Activated T-helper 17 cell treated with anti-CD3 and anti-CD28 coated beads, Interleukin-2, amount 50 U/mL, for 72 hours (primary cell): ENCODE data around the gene DDX54. TPM values are rescaled to one million over a fixed set of nuclear protein-coding genes. Genes with fewer than 3 reads are reported as not detected.

ENCODE experiments used
- ATAC-seq: fragments of 150-1000 bp; cut with Tn5 transposase; replicated peaks from 2 replicates; pipeline ENCODE4 v1.10.0; 2021; ENCODE audit warnings: mild to moderate bottlenecking, moderate library complexity
- H3K27ac Mint-ChIP-seq: one replicate; pipeline ENCODE4 v1.8.0; 2022; ENCODE audit warnings: mixed read lengths
- H3K27me3 Mint-ChIP-seq: one replicate; pipeline ENCODE4 v1.8.0; 2022; ENCODE audit warnings: mixed read lengths
- H3K36me3 Mint-ChIP-seq: one replicate; pipeline ENCODE4 v1.8.0; 2022; ENCODE audit warnings: low read depth, mild to moderate bottlenecking, mixed read lengths
- H3K4me1 Mint-ChIP-seq: one replicate; pipeline ENCODE4 v1.8.0; 2022; ENCODE audit warnings: mixed read lengths
- H3K4me3 Mint-ChIP-seq: one replicate; pipeline ENCODE4 v1.8.0; 2022; ENCODE audit warnings: mild to moderate bottlenecking, mixed read lengths
- H3K9me3 Mint-ChIP-seq: one replicate; pipeline ENCODE4 v1.8.0; 2022; ENCODE audit warnings: mixed read lengths
- total RNA-seq, 2 donors: library from RNA; stranded (reverse); gene quantifications; one replicate each; pipeline ENCODE4 v1.2.3, GENCODE V29; 2022

DDX54 gene
- total RNA-seq, 2 donors from 2014 or later, result 47.4 to 86.9 TPM

GRCh38 chr12:113186033-113186365 lies 721 bp upstream of the DDX54 start:
- peaks cover 63% of the 10 kb centered on the region for H3K36me3 Mint-ChIP-seq
- peaks cover 15% of the 10 kb centered on the region for H3K4me1 Mint-ChIP-seq
- H3K27me3 Mint-ChIP-seq, result no peaks in the 10 kb centered on the region
- H3K27ac Mint-ChIP-seq, result peak overlapping the region; percentile 92
- H3K4me3 Mint-ChIP-seq, result peak overlapping the region; percentile 93
- H3K9me3 Mint-ChIP-seq, result no peaks in the 10 kb centered on the region
- ATAC-seq, result no peak

- no peaks in the 10 kb centered on the region for H3K27me3 Mint-ChIP-seq
- peak overlapping the region; percentile 92 for H3K27ac Mint-ChIP-seq
- ATAC-seq, result peak; percentile 91
- H3K9me3 Mint-ChIP-seq, result no peaks in the 10 kb centered on the region
- H3K4me1 Mint-ChIP-seq, result peaks cover 15% of the 10 kb centered on the region
- peaks cover 63% of the 10 kb centered on the region for H3K36me3 Mint-ChIP-seq
- H3K4me3 Mint-ChIP-seq, result peak overlapping the region; percentile 93
Observed at GRCh38 chr12:113184900-113185179, 438 bp downstream of the DDX54 start.

- Mint-ChIP-seq H3K4me1 (peaks cover 15% of the 10 kb centered on the region), H3K4me3 (peak overlapping the region; percentile 93), H3K9me3 (no peaks in the 10 kb centered on the region), H3K27me3 (no peaks in the 10 kb centered on the region), H3K27ac (peak overlapping the region; percentile 92), H3K36me3 (peaks cover 65% of the 10 kb centered on the region)
- peak; percentile 72 for ATAC-seq
Observed at GRCh38 chr12:113184098-113184899, 979 bp downstream of the DDX54 start.

- Mint-ChIP-seq H3K36me3 (peaks cover 66% of the 10 kb centered on the region), H3K27me3 (no peaks in the 10 kb centered on the region), H3K4me1 (peaks cover 15% of the 10 kb centered on the region), H3K27ac (peak overlapping the region; percentile 92), H3K9me3 (no peaks in the 10 kb centered on the region), H3K4me3 (peak overlapping the region; percentile 93)
- ATAC-seq, result no peak
Observed at GRCh38 chr12:113183030-113183589, 2.2 kb downstream of the DDX54 start.

- ATAC-seq, result no peak
- H3K4me1 Mint-ChIP-seq, result peaks cover 12% of the 10 kb centered on the region
- peaks cover 70% of the 10 kb centered on the region for H3K36me3 Mint-ChIP-seq
- no peaks in the 10 kb centered on the region for H3K9me3 Mint-ChIP-seq
- no peak overlapping the region for H3K27ac Mint-ChIP-seq
- H3K27me3 Mint-ChIP-seq, result no peaks in the 10 kb centered on the region
- no peak overlapping the region for H3K4me3 Mint-ChIP-seq
Observed at GRCh38 chr12:113181975-113182374, 3.3 kb downstream of the DDX54 start.

GRCh38 chr12:113180333-113180732 lies 4.9 kb downstream of the DDX54 start:
- Mint-ChIP-seq H3K36me3 (peaks cover 85% of the 10 kb centered on the region), H3K27me3 (no peaks in the 10 kb centered on the region), H3K4me1 (peaks cover 4% of the 10 kb centered on the region), H3K9me3 (no peaks in the 10 kb centered on the region), H3K4me3 (no peak overlapping the region), H3K27ac (peak overlapping the region; percentile 17)
- no peak for ATAC-seq

- no peaks in the 10 kb centered on the region for H3K9me3 Mint-ChIP-seq
- H3K27me3 Mint-ChIP-seq, result no peaks in the 10 kb centered on the region
- peaks cover 4% of the 10 kb centered on the region for H3K4me1 Mint-ChIP-seq
- ATAC-seq, result no peak
- peaks cover 98% of the 10 kb centered on the region for H3K36me3 Mint-ChIP-seq
- H3K4me3 Mint-ChIP-seq, result no peak overlapping the region
- H3K27ac Mint-ChIP-seq, result no peak overlapping the region
Observed at GRCh38 chr12:113179023-113179422, 6.3 kb downstream of the DDX54 start.

- no peak overlapping the region for H3K4me3 Mint-ChIP-seq
- peaks cover 100% of the 10 kb centered on the region for H3K36me3 Mint-ChIP-seq
- H3K4me1 Mint-ChIP-seq, result no peaks in the 10 kb centered on the region
- no peaks in the 10 kb centered on the region for H3K9me3 Mint-ChIP-seq
- H3K27ac Mint-ChIP-seq, result no peak overlapping the region
- H3K27me3 Mint-ChIP-seq, result no peaks in the 10 kb centered on the region
- peak; percentile 81 for ATAC-seq
Observed at GRCh38 chr12:113174461-113175384, 10.6 kb downstream of the DDX54 start.

- Mint-ChIP-seq H3K4me1 (no peaks in the 10 kb centered on the region), H3K9me3 (no peaks in the 10 kb centered on the region), H3K27me3 (no peaks in the 10 kb centered on the region), H3K36me3 (peaks cover 100% of the 10 kb centered on the region), H3K27ac (no peak overlapping the region), H3K4me3 (no peak overlapping the region)
- no peak for ATAC-seq
Observed at GRCh38 chr12:113173081-113173698, 12.1 kb downstream of the DDX54 start.

GRCh38 chr12:113172185-113172584 lies 13.1 kb downstream of the DDX54 start:
- H3K9me3 Mint-ChIP-seq, result no peaks in the 10 kb centered on the region
- no peak overlapping the region for H3K27ac Mint-ChIP-seq
- H3K36me3 Mint-ChIP-seq, result peaks cover 97% of the 10 kb centered on the region

GRCh38 chr12:113171543-113171942 lies 13.7 kb downstream of the DDX54 start:
- no peaks in the 10 kb centered on the region for H3K27me3 Mint-ChIP-seq
- no peaks in the 10 kb centered on the region for H3K4me1 Mint-ChIP-seq
- no peak overlapping the region for H3K4me3 Mint-ChIP-seq
- ATAC-seq, result no peak
- H3K9me3 Mint-ChIP-seq, result no peaks in the 10 kb centered on the region
- H3K27ac Mint-ChIP-seq, result no peak overlapping the region
- peaks cover 97% of the 10 kb centered on the region for H3K36me3 Mint-ChIP-seq

More at GRCh38 chr12:113172185-113172584, 13.1 kb downstream of the DDX54 start:
- Mint-ChIP-seq H3K4me3 (no peak overlapping the region), H3K4me1 (no peaks in the 10 kb centered on the region), H3K27me3 (no peaks in the 10 kb centered on the region)
- ATAC-seq, result no peak

GRCh38 chr12:113170926-113171325 lies 14.4 kb downstream of the DDX54 start:
- no peak for ATAC-seq
- H3K27me3 Mint-ChIP-seq, result no peaks in the 10 kb centered on the region
- H3K4me3 Mint-ChIP-seq, result no peak overlapping the region
- H3K27ac Mint-ChIP-seq, result no peak overlapping the region
- no peaks in the 10 kb centered on the region for H3K9me3 Mint-ChIP-seq
- H3K4me1 Mint-ChIP-seq, result no peaks in the 10 kb centered on the region
- H3K36me3 Mint-ChIP-seq, result peaks cover 97% of the 10 kb centered on the region

GRCh38 chr12:113170457-113170856 lies 14.8 kb downstream of the DDX54 start:
- no peaks in the 10 kb centered on the region for H3K9me3 Mint-ChIP-seq
- H3K36me3 Mint-ChIP-seq, result peaks cover 96% of the 10 kb centered on the region
- ATAC-seq, result no peak
- H3K4me1 Mint-ChIP-seq, result no peaks in the 10 kb centered on the region
- no peak overlapping the region for H3K4me3 Mint-ChIP-seq
- no peaks in the 10 kb centered on the region for H3K27me3 Mint-ChIP-seq
- no peak overlapping the region for H3K27ac Mint-ChIP-seq

GRCh38 chr12:113169697-113170096 lies 15.6 kb downstream of the DDX54 start:
- ATAC-seq, result no peak
- Mint-ChIP-seq H3K36me3 (peaks cover 95% of the 10 kb centered on the region), H3K4me3 (no peak overlapping the region), H3K27ac (no peak overlapping the region), H3K27me3 (no peaks in the 10 kb centered on the region), H3K4me1 (no peaks in the 10 kb centered on the region), H3K9me3 (no peaks in the 10 kb centered on the region)
